Measurements from ENCODE around the gene CASP2. TPM values are rescaled to one million over a fixed set of nuclear protein-coding genes. Genes with fewer than 3 reads are reported as not detected.

The CASP2 gene
- total RNA-seq, 2 donors from 2014 or later = 33.9 to 47.0 TPM

GRCh38 chr7:143316492-143316891, 28.3 kb downstream of the CASP2 start:
- H3K9ac ChIP-seq (ENCODE audit: low read depth in 2 of 2, low read length in 2 of 2) = no peak overlapping the region
- no peaks in the 10 kb centered on the region for H3K9me3 ChIP-seq
- no peaks in the 10 kb centered on the region for H3K27me3 ChIP-seq
- DNase-seq = no peak
- no peak overlapping the region for H3K27ac ChIP-seq
- H3K4me3 ChIP-seq = no peak overlapping the region
- TF ChIP-seq CTCF (IDR thresholded peaks at IDR 0.05) = no peak
- intact Hi-C loops (cut with DNase I) = no loop called here
- no peaks in the 10 kb centered on the region for H3K4me1 ChIP-seq
- H3K36me3 ChIP-seq = no peaks in the 10 kb centered on the region

DNA sequence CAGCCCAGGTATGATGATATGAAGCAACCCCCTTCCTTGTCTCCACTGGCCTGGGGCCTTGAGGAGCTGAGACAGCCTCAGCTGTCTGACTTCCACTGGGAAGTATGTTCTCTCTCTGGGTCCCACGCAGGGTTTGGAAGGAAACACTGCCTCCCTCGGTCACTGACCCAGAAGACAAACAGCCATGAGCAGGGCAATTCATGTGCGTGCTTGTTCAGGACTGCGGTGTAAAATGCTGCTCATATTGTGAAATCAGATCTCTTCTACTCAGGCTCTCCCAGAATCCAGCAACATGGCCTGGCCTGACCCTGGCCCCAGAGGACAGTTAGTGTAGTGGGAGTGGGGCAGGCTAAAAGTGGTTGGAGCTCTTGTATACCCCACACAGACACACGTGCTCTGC, 30.5 kb downstream of the CASP2 start:
- no peaks in the 10 kb centered on the region for H3K36me3 ChIP-seq
- no peak overlapping the region for H3K27ac ChIP-seq
- H3K27me3 ChIP-seq = no peaks in the 10 kb centered on the region
- intact Hi-C loops (cut with DNase I) = no loop called here
- H3K4me3 ChIP-seq = no peak overlapping the region
- H3K4me1 ChIP-seq = no peaks in the 10 kb centered on the region
- no peaks in the 10 kb centered on the region for H3K9me3 ChIP-seq
- TF ChIP-seq CTCF (IDR thresholded peaks at IDR 0.05) = no peak
- DNase-seq = no peak
- no peak overlapping the region for H3K9ac ChIP-seq (ENCODE audit: low read depth in 2 of 2, low read length in 2 of 2)

DNA sequence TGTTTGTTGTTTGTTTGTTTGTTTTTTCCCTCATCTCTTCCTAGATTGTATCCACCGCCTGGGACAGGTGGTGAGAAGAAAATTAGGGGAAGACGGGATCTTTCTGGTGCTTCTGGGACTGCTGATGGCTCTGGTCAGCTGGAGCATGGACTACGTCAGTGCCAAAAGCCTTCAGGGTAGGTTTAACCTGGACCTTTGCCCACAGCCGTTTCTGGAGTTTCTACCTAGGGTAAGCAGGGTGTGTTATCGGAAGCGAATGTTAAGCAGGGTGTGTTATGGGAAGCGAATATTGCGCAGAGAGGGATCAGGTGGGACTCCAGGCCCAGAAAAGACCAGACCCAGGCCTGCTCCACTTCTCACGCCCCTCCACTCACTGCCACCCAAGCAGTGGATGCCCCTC, 32.5 kb downstream of the CASP2 start:
- Histone ChIP-seq H3K4me1 (no peaks in the 10 kb centered on the region), H3K4me3 (no peak overlapping the region), H3K27ac (no peak overlapping the region), H3K36me3 (no peaks in the 10 kb centered on the region), H3K27me3 (no peaks in the 10 kb centered on the region), H3K9ac (ENCODE audit: low read depth in 2 of 2, low read length in 2 of 2) (no peak overlapping the region), H3K9me3 (no peaks in the 10 kb centered on the region)
- TF ChIP-seq CTCF (IDR thresholded peaks at IDR 0.05) = no peak
- DNase-seq = peak; percentile 74
- intact Hi-C loops (cut with DNase I) = loop anchor here (5.0 kb wide), 1 partner anchor 92 kb away; no protein-coding TSS in a partner anchor

- H3K9ac ChIP-seq (ENCODE audit: low read depth in 2 of 2, low read length in 2 of 2) = no peak overlapping the region
- no peaks in the 10 kb centered on the region for H3K4me1 ChIP-seq
- no peaks in the 10 kb centered on the region for H3K27me3 ChIP-seq
- no peak overlapping the region for H3K4me3 ChIP-seq
- no peak for DNase-seq
- H3K9me3 ChIP-seq = no peaks in the 10 kb centered on the region
- no peak overlapping the region for H3K27ac ChIP-seq
- no peaks in the 10 kb centered on the region for H3K36me3 ChIP-seq
- intact Hi-C loops (cut with DNase I) = loop anchor here (5.0 kb wide), 1 partner anchor 91 kb away; no protein-coding TSS in a partner anchor
- TF ChIP-seq CTCF (IDR thresholded peaks at IDR 0.05) = no peak
These were observed 33.1 kb downstream of the CASP2 start for GRCh38 chr7:143321242-143321641.

- no peak overlapping the region for H3K27ac ChIP-seq
- H3K27me3 ChIP-seq = no peaks in the 10 kb centered on the region
- H3K36me3 ChIP-seq = no peaks in the 10 kb centered on the region
- peak; percentile 52 for DNase-seq
- no peaks in the 10 kb centered on the region for H3K4me1 ChIP-seq
- TF ChIP-seq CTCF (IDR thresholded peaks at IDR 0.05) = peak; percentile 18
- H3K4me3 ChIP-seq = no peak overlapping the region
- H3K9me3 ChIP-seq = no peaks in the 10 kb centered on the region
- H3K9ac ChIP-seq (ENCODE audit: low read depth in 2 of 2, low read length in 2 of 2) = no peak overlapping the region
- intact Hi-C loops (cut with DNase I) = loop anchor here (5.0 kb wide), 1 partner anchor 91 kb away; no protein-coding TSS in a partner anchor
These were observed 33.6 kb downstream of the CASP2 start for GRCh38 chr7:143321734-143322133.
